ENCODE results near the gene PYGM. TPM values are rescaled to one million over a fixed set of nuclear protein-coding genes. Genes with fewer than 3 reads are reported as not detected.

Gene PYGM
- total and polyA plus RNA-seq, 10 donors: 1.7 to 7.2 (median 4.2) TPM

GRCh38 chr11:64793271-64794160, 33.7 kb upstream of the PYGM start:
- no peaks in the 10 kb centered on the region for H3K27me3 ChIP-seq (replicated peaks in 1 of 7)
- DNase-seq: peak; percentile 83
- intact Hi-C loops (cut with DNase I; ENCODE audit: low total_unique reads): no loop called here
- WGBS, 5 donors: 31 to 49% (median 41%) methylated on average over 10 to 11 of the region's 11 CpGs
- no peak overlapping the region for H3K4me3 ChIP-seq
- TF ChIP-seq POLR2AphosphoS5 (IDR thresholded peaks at IDR 0.05) (peak; percentile 47 to 63 (median 52)), CTCF (IDR thresholded peaks at IDR 0.05 in 8 of 11, conservative IDR thresholded peaks at IDR 0.05 in 3 of 11) (no peak)
- peaks cover 0 to 96% (median 54%) of the 10 kb centered on the region in 6 donors for H3K36me3 ChIP-seq
- H3K4me1 ChIP-seq: peaks cover 6 to 73% (median 49%) of the 10 kb centered on the region in 6 donors
- H3K9me3 ChIP-seq: no peaks in the 10 kb centered on the region
- peak overlapping the region; percentile 60 to 94 (median 84) for H3K27ac ChIP-seq

DNA sequence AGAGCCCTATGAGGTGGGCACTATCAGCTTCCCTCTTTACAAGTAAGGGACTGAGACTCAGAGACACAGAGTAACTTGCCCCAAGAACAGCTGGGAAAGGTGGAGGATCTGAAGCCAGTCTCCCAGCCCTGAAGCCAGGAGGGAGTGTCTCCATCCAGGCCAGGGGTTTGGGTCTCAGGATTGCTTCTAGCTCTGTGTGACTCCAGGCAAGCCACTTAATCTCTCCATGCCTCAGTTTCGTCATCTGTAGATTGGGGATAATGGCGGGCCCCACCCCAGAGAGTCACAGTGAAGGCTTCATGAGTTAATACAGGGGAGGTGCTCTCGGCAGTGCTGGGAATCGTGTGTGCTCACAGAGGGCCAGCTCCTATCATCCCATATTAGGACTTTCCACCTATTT, 32.7 kb upstream of the PYGM start:
- peak overlapping the region in 7 of 8 donors; percentile 61 to 94 (median 85) for H3K27ac ChIP-seq
- DNase-seq: no peak
- H3K9me3 ChIP-seq: no peaks in the 10 kb centered on the region
- no peaks in the 10 kb centered on the region for H3K27me3 ChIP-seq (replicated peaks in 1 of 7)
- intact Hi-C loops (cut with DNase I; ENCODE audit: low total_unique reads): no loop called here
- H3K4me3 ChIP-seq: no peak overlapping the region
- peaks cover 6 to 73% (median 52%) of the 10 kb centered on the region in 6 donors for H3K4me1 ChIP-seq
- 78 to 94% (median 90%) methylated on average over 2 to 4 of the region's 4 CpGs for WGBS, 5 donors
- peaks cover 0 to 94% (median 55%) of the 10 kb centered on the region in 6 donors for H3K36me3 ChIP-seq
- TF ChIP-seq CTCF (IDR thresholded peaks at IDR 0.05 in 8 of 11, conservative IDR thresholded peaks at IDR 0.05 in 3 of 11) (no peak), POLR2A (IDR thresholded peaks at IDR 0.05) (no peak), POLR2AphosphoS5 (IDR thresholded peaks at IDR 0.05) (no peak)

DNA sequence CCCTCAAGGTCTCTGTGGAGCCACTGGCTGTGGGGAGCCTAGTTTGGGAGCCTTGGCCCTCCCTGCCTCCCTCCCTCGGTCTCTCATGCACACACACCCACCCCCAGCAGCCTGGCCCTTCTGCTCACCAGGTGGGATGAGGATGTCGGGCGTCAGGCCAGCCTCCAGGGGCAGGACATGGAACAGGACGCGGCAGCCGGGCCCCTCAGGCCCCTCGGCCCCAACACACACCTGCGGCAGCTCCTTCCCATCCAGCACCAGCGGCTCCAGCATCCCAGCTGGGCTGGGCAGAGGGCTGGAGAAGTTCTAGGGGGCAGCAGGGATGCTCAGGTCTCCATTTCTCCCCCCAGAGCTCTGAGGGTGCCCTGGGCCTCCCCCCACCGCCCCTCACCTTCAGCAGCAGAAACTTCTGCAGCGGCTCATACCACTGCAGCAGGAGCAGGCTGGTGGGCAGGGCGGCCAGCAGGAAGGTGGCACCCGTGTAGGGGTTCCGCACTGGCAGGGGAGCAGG, 32.1 kb upstream of the PYGM start:
- Histone ChIP-seq H3K27ac (peak overlapping the region in 6 of 8 donors; percentile 61 to 94 (median 86)), H3K4me3 (no peak overlapping the region), H3K4me1 (peaks cover 6 to 71% (median 50%) of the 10 kb centered on the region in 6 donors), H3K27me3 (replicated peaks in 1 of 7) (no peaks in the 10 kb centered on the region), H3K9me3 (no peaks in the 10 kb centered on the region), H3K36me3 (peaks cover 0 to 87% (median 49%) of the 10 kb centered on the region in 6 donors)
- 78 to 100% (median 92%) methylated on average over 6 to 14 of the region's 14 CpGs for WGBS, 5 donors
- peak; percentile 66 for DNase-seq
- TF ChIP-seq CTCF (IDR thresholded peaks at IDR 0.05 in 8 of 11, conservative IDR thresholded peaks at IDR 0.05 in 3 of 11) (no peak), POLR2A (IDR thresholded peaks at IDR 0.05) (no peak), POLR2AphosphoS5 (IDR thresholded peaks at IDR 0.05) (peak in 1 of 3 donors; percentile 24)
- intact Hi-C loops (cut with DNase I; ENCODE audit: low total_unique reads): no loop called here
